Measurements from ENCODE around the gene APCDD1. TPM values are rescaled to one million over a fixed set of nuclear protein-coding genes. Genes with fewer than 3 reads are reported as not detected.

Gene APCDD1
- polyA plus RNA-seq, 1 of the 3 experiments (the other 2 are of a cell fraction): 0.02 TPM

GRCh38 chr18:10486362-10486761, 31.9 kb downstream of the APCDD1 start:
- no peak overlapping the region for H2AFZ ChIP-seq (ENCODE audit: low read depth)
- no peak overlapping the region for H3K4me3 ChIP-seq (ENCODE audit: low read depth in 2 of 2, low read length in 1 of 2)
- H3K36me3 ChIP-seq (replicated peaks in 1 of 2; ENCODE audit: control insufficient read depth in 1 of 2, insufficient read depth in 2 of 2, low read length in 1 of 2): no peaks in the 10 kb centered on the region
- TF ChIP-seq RAD21 (IDR thresholded peaks at IDR 0.05; ENCODE audit: low read length): no peak
- no peak for TF ChIP-seq ZBTB33 (IDR thresholded peaks at IDR 0.05; ENCODE audit: borderline replicate concordance, low read depth)
- TF ChIP-seq POLR2AphosphoS5 (IDR thresholded peaks at IDR 0.05; ENCODE audit: low read depth, low read length): no peak
- TF ChIP-seq TCF12 (IDR thresholded peaks at IDR 0.05): no peak
- no peak for TF ChIP-seq FOXJ3 (CRISPR knock-in tag; IDR thresholded peaks at IDR 0.05)
- no peak for TF ChIP-seq EZH2phosphoT487 (IDR thresholded peaks at IDR 0.05; ENCODE audit: borderline replicate concordance, low read depth)
- TF ChIP-seq SIN3A (IDR thresholded peaks at IDR 0.05; ENCODE audit: borderline replicate concordance, low read depth, low read length): no peak
- TF ChIP-seq RXRA (IDR thresholded peaks at IDR 0.05; ENCODE audit: borderline replicate concordance, low read depth): no peak
- TF ChIP-seq RFX5 (IDR thresholded peaks at IDR 0.05; ENCODE audit: low read length): no peak
- TF ChIP-seq MXI1 (IDR thresholded peaks at IDR 0.05; ENCODE audit: low read depth, low read length): no peak
- ChIA-PET CTCF (no interaction called here), POLR2A (no interaction called here)
- no peaks in the 10 kb centered on the region for H3K9me2 ChIP-seq
- H3K27ac ChIP-seq (ENCODE audit: low read depth in 2 of 2, low read length in 1 of 2): no peak overlapping the region
- no peaks in the 10 kb centered on the region for H4K20me1 ChIP-seq (ENCODE audit: insufficient read depth)
- H3K9me3 ChIP-seq: no peaks in the 10 kb centered on the region
- no peaks in the 10 kb centered on the region; a peak in 1 of 4 replicates for H3K4me1 ChIP-seq (ENCODE audit: control insufficient read depth in 1 of 2, insufficient read depth in 2 of 2, low read depth in 1 of 2, low read length in 1 of 2)
- H3K27me3 ChIP-seq (ENCODE audit: insufficient read depth): no peaks in the 10 kb centered on the region
- H3K9ac ChIP-seq: no peak overlapping the region
- H3K4me2 ChIP-seq: no peak overlapping the region
- DNase-seq: no peak
- WGBS (ENCODE audit: low lambda C conversion rate): 34% methylated on average over 3 of the region's 3 CpGs
- H3F3A ChIP-seq (replicated peaks; ENCODE audit: insufficient read depth): no peaks in the 10 kb centered on the region
- no peaks in the 10 kb centered on the region for H3K79me2 ChIP-seq (ENCODE audit: insufficient read depth)

GRCh38 chr18:10487154-10487553, 32.7 kb downstream of the APCDD1 start:
- H3K79me2 ChIP-seq (ENCODE audit: insufficient read depth): no peaks in the 10 kb centered on the region
- WGBS (ENCODE audit: low lambda C conversion rate): 27% methylated on average over 6 of the region's 6 CpGs
- no peaks in the 10 kb centered on the region for H3K36me3 ChIP-seq (replicated peaks in 1 of 2; ENCODE audit: control insufficient read depth in 1 of 2, insufficient read depth in 2 of 2, low read length in 1 of 2)
- DNase-seq: no peak
- no peak overlapping the region for H3K4me2 ChIP-seq
- ChIA-PET POLR2A (no interaction called here), CTCF (no interaction called here)
- no peaks in the 10 kb centered on the region for H3F3A ChIP-seq (replicated peaks; ENCODE audit: insufficient read depth)
- no peaks in the 10 kb centered on the region for H3K27me3 ChIP-seq (ENCODE audit: insufficient read depth)
- H3K4me1 ChIP-seq (ENCODE audit: control insufficient read depth in 1 of 2, insufficient read depth in 2 of 2, low read depth in 1 of 2, low read length in 1 of 2): no peaks in the 10 kb centered on the region; a peak in 1 of 4 replicates
- no peak overlapping the region for H3K4me3 ChIP-seq (ENCODE audit: low read depth in 2 of 2, low read length in 1 of 2)
- H2AFZ ChIP-seq (ENCODE audit: low read depth): no peak overlapping the region
- H4K20me1 ChIP-seq (ENCODE audit: insufficient read depth): no peaks in the 10 kb centered on the region
- H3K9me3 ChIP-seq: no peaks in the 10 kb centered on the region
- no peak overlapping the region for H3K27ac ChIP-seq (ENCODE audit: low read depth in 2 of 2, low read length in 1 of 2)
- no peak overlapping the region for H3K9ac ChIP-seq
- no peaks in the 10 kb centered on the region for H3K9me2 ChIP-seq
- no peak for TF ChIP-seq USF1 (IDR thresholded peaks at IDR 0.05; ENCODE audit: borderline replicate concordance, low read depth)
- no peak for TF ChIP-seq PBX3 (IDR thresholded peaks at IDR 0.05)
- TF ChIP-seq MXI1 (IDR thresholded peaks at IDR 0.05; ENCODE audit: low read depth, low read length): no peak
- TF ChIP-seq EP300 (IDR thresholded peaks at IDR 0.05; ENCODE audit: borderline replicate concordance in 1 of 2, low read depth in 1 of 2, low read length in 1 of 2): no peak
- no peak for TF ChIP-seq NFIC (IDR thresholded peaks at IDR 0.05; ENCODE audit: borderline replicate concordance)
- no peak for TF ChIP-seq IRF3 (IDR thresholded peaks at IDR 0.05; ENCODE audit: low read depth, low read length)
- no peak for TF ChIP-seq SMC3 (IDR thresholded peaks at IDR 0.05; ENCODE audit: low read depth, low read length)
- no peak for TF ChIP-seq CHD2 (IDR thresholded peaks at IDR 0.05; ENCODE audit: low read length, partially characterized antibody)
- TF ChIP-seq NRF1 (IDR thresholded peaks at IDR 0.05; ENCODE audit: low read depth, low read length): no peak
- no peak for TF ChIP-seq MEF2A (IDR thresholded peaks at IDR 0.05; ENCODE audit: borderline replicate concordance, low read depth)
- no peak for TF ChIP-seq USF2 (IDR thresholded peaks at IDR 0.05; ENCODE audit: borderline replicate concordance, low read depth, low read length)
- no peak for TF ChIP-seq RFX5 (IDR thresholded peaks at IDR 0.05; ENCODE audit: low read length)
- no peak for TF ChIP-seq JUND (IDR thresholded peaks at IDR 0.05)
- TF ChIP-seq CTCF (IDR thresholded peaks at IDR 0.05): no peak
